Embryonic facial prominence (tissue), 1 donor: ENCODE data around the gene C19orf47.
A peak's percentile ranks its signal among the peaks of the same experiment; 100 is the strongest.

Experiments used
- DNase-seq: peaks from one replicate; pipeline ENCODE4 v3.0.0-alpha.2; 2016; ENCODE audit errors: extremely low spot score

Gene C19orf47

DNA sequence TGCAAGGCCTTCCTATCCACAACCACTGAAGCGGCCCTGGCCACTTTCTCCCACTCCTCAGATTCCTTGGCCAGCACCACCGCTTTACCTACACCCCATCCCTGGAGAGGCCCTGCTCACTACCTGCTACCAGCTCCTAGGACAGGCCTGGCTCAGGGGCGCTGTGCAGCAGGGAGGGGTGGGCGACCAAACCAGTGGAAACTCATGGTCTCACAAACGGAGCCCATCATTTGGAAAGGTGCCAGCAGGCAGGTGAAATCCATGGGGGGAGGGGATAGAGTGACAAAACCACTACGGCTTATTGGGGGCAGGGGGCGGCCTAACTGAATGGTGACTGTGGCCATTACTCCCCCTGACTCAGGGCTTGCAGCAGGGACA lies 27.6 kb downstream of the C19orf47 start:
- DNase-seq: no peak

DNA sequence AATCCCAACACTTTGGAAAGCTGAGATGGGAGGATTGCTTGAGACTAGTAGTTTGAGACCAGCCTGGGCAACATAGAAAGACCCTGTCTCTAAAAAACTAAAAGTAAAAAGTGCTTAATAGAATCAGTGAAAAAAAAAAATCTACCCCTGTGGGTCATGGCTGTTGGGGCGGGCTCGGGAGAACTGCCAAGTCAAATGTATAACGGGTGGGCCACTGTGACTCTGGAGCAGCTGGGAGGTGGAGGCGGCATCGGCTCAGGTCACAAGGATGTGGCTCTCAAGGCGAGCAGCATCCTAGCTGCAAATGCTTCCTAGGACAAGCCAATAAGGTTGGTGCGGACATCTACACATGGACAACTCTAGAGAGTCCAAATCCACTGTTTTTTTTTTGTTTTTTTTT lies 30.9 kb downstream of the C19orf47 start:
- DNase-seq: no peak

DNA sequence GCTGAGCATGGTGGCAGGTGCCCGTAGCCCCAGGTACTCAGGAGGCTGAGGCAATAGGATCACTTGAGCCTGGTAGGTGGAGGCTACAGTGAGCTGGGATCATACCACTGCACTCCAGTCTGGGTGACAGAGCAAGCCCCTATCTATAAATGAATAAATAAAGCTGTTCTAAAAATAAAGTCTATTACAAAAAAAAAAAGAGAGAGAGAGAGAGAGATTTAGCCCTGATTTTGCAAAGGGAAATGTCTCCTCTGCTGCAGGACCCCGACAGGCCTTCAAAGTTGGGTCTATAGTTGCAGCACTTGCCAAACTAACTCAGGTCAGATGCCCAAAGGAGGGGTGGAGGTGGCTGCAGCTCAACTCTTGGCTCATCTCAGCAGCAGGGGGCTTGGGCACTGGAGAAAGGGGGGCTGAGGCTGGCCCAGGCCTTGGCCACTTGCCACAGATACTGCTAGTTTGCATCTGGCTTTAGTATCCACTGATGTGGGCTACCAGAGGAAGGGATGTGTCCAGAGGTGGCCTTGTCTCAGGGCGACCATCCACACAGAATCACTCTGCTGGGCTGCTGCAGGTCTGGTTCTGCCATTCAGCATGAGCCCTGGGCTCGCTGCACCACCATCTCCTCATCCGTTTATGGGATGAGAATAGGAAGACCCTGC lies 32.3 kb downstream of the C19orf47 start:
- DNase-seq: no peak

DNA sequence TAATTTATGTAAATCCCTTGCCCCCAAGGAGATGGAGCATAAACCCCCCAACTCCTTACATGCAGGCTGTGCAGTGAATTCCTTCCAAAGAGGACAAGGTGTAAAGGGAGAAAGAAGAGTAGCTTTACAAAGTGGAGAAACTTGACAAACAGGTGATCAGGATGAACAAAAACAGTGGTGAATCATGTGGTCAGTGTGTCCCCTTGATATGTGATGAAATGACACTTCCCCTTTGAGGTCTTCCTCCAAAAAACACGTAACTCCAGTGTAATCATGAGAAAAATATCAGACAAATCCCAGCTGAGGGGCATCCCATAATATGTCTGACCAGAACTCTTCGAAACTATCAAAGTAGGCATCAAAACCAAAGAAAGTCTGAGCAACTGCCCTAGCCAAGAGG lies 33.5 kb downstream of the C19orf47 start:
- no peak for DNase-seq

DNA sequence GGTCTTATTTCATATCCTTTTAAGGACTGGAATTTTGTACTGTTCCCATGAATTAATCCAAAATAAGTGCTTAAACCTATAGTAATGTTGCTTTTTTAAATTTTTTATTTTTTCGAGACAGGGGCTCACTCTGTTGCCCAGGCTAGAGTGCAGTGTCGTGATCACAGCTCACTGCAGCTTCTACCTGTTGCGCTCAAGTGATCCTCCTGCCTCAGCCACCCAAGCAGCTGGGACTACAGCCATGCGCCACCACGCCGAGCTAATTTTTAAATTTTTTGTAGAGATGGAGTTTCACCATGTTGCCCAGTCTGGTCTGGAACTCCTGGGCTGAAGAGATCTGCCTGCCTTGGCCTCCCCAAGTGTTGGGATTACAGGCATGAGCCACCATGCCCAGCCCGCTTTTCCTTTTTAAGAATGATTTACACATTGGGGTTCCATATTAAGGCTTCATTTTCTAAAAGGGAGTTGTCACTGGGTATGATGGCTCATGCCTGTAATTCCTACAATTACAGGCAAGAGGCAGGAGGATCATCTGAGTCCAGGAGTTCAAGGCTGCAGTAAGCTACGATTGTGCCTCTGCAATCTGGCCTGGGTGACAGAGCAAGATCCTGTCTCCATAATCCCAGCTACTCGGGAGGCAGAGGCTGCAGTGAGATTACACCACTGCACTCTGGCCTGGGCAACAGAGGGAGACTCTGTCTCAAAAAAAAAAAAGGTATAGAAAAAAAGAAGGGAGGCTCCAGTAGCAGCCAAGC lies 34.8 kb downstream of the C19orf47 start:
- DNase-seq: no peak

DNA sequence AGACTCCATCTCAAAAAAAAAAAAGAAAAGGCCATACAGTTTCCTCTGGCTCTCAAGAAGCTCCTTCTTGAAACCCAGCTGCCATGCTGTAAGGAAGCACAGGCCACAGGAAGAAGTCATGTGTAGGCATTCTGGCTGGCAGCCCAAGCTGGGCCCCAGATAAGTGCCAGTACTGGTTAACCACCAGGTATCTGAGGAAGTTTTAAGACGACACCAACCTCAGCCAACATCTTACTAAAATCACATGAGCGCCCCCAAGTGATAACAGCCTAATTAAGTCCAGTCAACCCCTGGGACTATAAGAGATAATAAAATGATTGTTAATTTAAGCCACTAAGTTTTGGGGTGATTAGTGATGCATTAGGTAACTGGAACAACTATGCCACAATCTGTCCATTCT lies 35.7 kb downstream of the C19orf47 start:
- no peak for DNase-seq

DNA sequence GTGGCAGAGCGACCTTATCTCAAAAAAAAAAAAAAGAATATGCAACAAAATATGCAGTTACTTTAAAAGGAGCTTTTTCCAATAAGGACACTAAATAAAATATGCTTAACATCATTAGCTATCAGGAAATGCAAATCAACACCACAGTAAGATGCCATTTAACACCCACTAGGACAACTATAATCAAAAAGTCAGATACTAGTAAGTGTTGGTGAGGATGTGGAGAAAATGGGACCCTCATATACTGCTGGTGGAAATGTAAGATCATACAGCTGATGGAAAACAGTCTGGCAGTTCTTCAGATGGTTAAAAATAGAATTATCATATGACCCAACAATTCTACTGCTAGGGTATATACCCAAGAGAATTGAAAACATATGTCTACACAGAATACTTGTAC lies 38.5 kb downstream of the C19orf47 start:
- DNase-seq: no peak

DNA sequence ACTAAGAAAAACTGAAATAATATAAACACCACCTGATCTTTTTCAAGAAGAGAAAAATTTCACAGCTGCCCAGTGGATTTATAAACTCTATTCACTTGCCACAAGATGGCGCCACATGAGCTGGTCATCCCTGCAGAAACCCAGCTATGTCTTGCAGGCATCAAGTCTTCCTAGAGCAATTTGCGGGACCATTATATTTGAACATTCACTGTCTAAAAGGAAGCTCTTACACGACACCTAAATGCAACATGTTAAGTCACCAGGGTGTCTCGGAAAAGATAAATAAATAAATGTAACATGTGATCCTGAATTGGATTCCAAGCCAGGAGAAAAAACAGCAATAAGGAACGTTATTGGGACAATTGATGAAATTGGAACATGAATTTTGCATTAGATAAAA lies 42.8 kb downstream of the C19orf47 start:
- DNase-seq: peak; percentile 36

DNA sequence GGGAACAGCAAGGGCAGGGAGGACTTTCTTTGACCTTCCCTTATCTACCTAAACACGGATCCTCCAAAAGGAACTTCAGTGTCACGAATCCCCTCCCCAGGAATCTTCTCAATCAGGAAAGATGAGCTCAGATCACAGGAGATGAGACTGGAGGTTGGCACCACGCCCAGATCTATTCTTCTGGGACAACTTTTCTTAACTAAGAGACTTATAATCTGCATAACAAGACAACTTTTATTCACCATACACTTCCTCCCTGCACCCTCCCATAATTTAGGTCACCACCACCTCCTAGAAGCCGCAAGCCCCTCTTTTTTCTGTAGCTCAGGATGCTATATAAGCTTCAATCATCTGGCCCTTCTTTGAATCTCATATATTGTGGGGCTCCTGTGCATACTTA lies 43.9 kb downstream of the C19orf47 start:
- no peak for DNase-seq

GRCh38 chr19:40303765-40304164 lies 44.4 kb downstream of the C19orf47 start:
- DNase-seq: no peak

GRCh38 chr19:40302224-40303011 lies 45.8 kb downstream of the C19orf47 start:
- DNase-seq: no peak

GRCh38 chr19:40300668-40301067 lies 47.5 kb downstream of the C19orf47 start:
- DNase-seq: no peak

DNA sequence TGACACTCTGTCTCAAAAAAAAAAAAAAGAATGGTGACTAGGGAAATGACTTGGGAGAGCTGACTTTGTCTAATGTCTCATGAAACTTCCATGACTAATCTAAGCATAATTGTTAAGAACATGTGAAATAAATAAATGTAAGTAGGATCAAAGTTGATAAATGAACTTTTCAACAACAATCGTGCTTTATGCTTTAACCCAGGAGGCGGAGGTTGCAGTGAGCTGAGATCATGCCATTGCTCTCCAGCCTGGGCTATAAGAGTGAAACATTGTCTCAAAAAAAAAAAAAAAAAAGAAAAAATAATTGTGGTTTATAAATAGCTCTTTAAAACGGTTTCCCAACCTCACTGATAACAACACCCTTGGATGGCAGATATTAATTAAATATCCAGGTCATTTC lies 50.2 kb downstream of the C19orf47 start:
- DNase-seq: no peak

GRCh38 chr19:40294560-40294959 lies 53.6 kb downstream of the C19orf47 start:
- DNase-seq: no peak

- DNase-seq: no peak
Observed at GRCh38 chr19:40286971-40287421, 61.2 kb downstream of the C19orf47 start.

- DNase-seq: no peak
Observed at GRCh38 chr19:40286235-40286970, 61.8 kb downstream of the C19orf47 start.

DNA sequence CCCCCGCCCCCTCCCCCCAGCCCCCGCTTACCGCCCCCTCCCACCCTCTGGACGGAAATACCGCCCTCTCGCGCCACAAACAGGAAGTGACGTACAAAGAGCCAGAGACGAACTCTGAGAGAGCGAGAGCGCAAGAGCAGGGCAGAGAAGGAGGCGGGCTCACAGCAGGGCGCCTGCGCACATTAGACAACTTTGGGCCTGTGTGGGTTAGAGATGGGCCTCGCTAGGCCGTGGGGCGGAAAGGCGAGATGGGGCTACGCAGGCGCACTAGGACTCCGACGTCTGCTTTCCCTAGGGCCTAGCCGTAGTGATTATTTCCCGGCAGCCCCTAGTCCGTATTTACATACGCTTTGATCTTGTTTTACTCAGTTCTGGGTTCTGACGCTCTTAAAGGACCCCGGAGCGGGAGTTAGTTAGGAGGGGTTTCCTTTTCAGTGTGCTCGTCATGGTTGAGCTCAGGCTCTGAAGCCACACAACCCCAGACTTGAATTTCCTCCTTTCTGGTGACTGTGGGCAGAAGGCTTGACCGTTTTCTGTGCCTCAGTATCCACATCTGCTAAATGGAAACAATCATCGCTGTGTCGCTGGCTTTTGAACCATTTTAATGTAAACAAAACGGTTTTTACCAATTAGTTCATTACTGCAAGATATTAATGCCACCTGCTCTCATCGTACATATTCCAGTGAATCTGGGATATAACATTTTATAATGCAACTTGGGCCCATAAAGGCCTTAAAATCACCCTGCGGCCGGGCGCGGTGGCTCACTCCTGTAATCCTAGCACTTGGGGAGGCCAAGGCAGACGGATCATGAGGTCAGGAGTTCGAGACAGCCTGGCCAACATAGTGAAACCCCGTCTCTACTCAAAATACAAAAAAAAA lies 62.6 kb downstream of the C19orf47 start:
- peak; percentile 100 for DNase-seq

- peak; percentile 79 for DNase-seq
Observed at GRCh38 chr19:40284501-40285352, 63.5 kb downstream of the C19orf47 start, which contains the start of gene AKT2. Gene AKT2 (minus strand): TSS chr19:40285345. CDS start chr19:40265267, 20,078 bp downstream.

GRCh38 chr19:40284251-40284500 lies 64.0 kb downstream of the C19orf47 start:
- no peak for DNase-seq
